Measurements from ENCODE around the gene C7.
"Not testable (repeated sequence)": the region's sequence is repeated elsewhere in the genome, so short reads cannot be mapped to it uniquely, and the experiment has no call there.

Gene C7

GRCh38 chr5:40909264-40909663, at the start of gene C7:
TSS of gene C7 (plus strand) at chr5:40909497. CDS start at chr5:40909611, 114 bp downstream.
- DNase-seq, result no peak

- no peak for DNase-seq
Measured at GRCh38 chr5:40860711-40861110, 48.6 kb upstream of the C7 start.

GRCh38 chr5:40865004-40865403, 44.3 kb upstream of the C7 start:
- DNase-seq, result not testable (repeated sequence)

- DNase-seq, result no peak
Measured at GRCh38 chr5:40866844-40867243, 42.5 kb upstream of the C7 start.

- no peak for DNase-seq
Measured at GRCh38 chr5:40869384-40869783, 39.9 kb upstream of the C7 start.

GRCh38 chr5:40871177-40871576, 38.1 kb upstream of the C7 start:
- no peak for DNase-seq

- DNase-seq, result not testable (repeated sequence)
Measured at GRCh38 chr5:40872253-40872652, 37.0 kb upstream of the C7 start.

- DNase-seq, result no peak
Measured at GRCh38 chr5:40873286-40873880, 35.9 kb upstream of the C7 start.

- DNase-seq, result no peak
Measured at GRCh38 chr5:40875958-40876357, 33.3 kb upstream of the C7 start.

GRCh38 chr5:40877371-40877988, 31.8 kb upstream of the C7 start:
- DNase-seq, result no peak

GRCh38 chr5:40879163-40879942, 29.9 kb upstream of the C7 start:
- DNase-seq, result peak; percentile 35

GRCh38 chr5:40882291-40882690, 27.0 kb upstream of the C7 start:
- DNase-seq, result no peak

- not testable (repeated sequence) for DNase-seq
Measured at GRCh38 chr5:40883051-40883450, 26.2 kb upstream of the C7 start.

- DNase-seq, result not testable (repeated sequence)
Measured at GRCh38 chr5:40895440-40896425, 13.6 kb upstream of the C7 start.

- DNase-seq, result peak; percentile 52
Measured at GRCh38 chr5:40904205-40904993, 4.9 kb upstream of the C7 start.

- DNase-seq, result no peak
Measured at GRCh38 chr5:40904994-40905306, 4.3 kb upstream of the C7 start.

GRCh38 chr5:40906351-40906751, 2.9 kb upstream of the C7 start:
- DNase-seq, result no peak

- no peak for DNase-seq
Measured at GRCh38 chr5:40909723-40910122, 426 bp downstream of the C7 start.

- DNase-seq, result no peak
Measured at GRCh38 chr5:40911266-40911665, 2.0 kb downstream of the C7 start.

- peak; percentile 39 for DNase-seq
Measured at GRCh38 chr5:40914835-40915234, 5.5 kb downstream of the C7 start.

- DNase-seq, result no peak
Measured at GRCh38 chr5:40915341-40915926, 6.1 kb downstream of the C7 start.

GRCh38 chr5:40916226-40916625, 6.9 kb downstream of the C7 start:
- no peak for DNase-seq
